Calu3 (cell line): ENCODE data around the gene NALCN. TPM values are rescaled to one million over a fixed set of nuclear protein-coding genes. Genes with fewer than 3 reads are reported as not detected.

ENCODE experiments used
- BruUV-seq: library from RNA; stranded (reverse); fragments of 400-500 nt; replicated peaks from 2 replicates; lab custom pipeline; 2021; lab: Mats Ljungman, UMichigan
- CTCF ChIA-PET: fragments of 300-600 bp; sonication (Branson Sonifier 250); formaldehyde crosslinking; loops from one replicate; lab custom pipeline; 2022; ENCODE audit warnings: antibody characterized with exemption; lab: Charles Lee
- DNase-seq: peaks from one replicate; pipeline ENCODE4 v3.0.0; 2022
- H3K27ac Mint-ChIP-seq: one replicate; pipeline ENCODE4 v1.8.0; 2022; ENCODE audit warnings: mixed read lengths; ENCODE audit not compliant: unreplicated experiment
- H3K27me3 Mint-ChIP-seq: one replicate; pipeline ENCODE4 v1.8.0; 2022; ENCODE audit warnings: mixed read lengths; ENCODE audit not compliant: unreplicated experiment
- H3K36me3 Mint-ChIP-seq: one replicate; pipeline ENCODE4 v1.8.0; 2022; ENCODE audit warnings: mild to moderate bottlenecking, moderate library complexity, mixed read lengths; ENCODE audit not compliant: insufficient read depth, unreplicated experiment
- H3K4me1 Mint-ChIP-seq: one replicate; pipeline ENCODE4 v1.8.0; 2022; ENCODE audit warnings: mild to moderate bottlenecking, low read depth, mixed read lengths; ENCODE audit not compliant: unreplicated experiment
- H3K4me3 Mint-ChIP-seq: one replicate; pipeline ENCODE4 v1.8.0; 2022; ENCODE audit warnings: mild to moderate bottlenecking, low read depth, moderate library complexity, mixed read lengths; ENCODE audit not compliant: unreplicated experiment
- H3K9me3 Mint-ChIP-seq: one replicate; pipeline ENCODE4 v1.8.0; 2022; ENCODE audit warnings: low read depth, mixed read lengths; ENCODE audit not compliant: unreplicated experiment
- CTCF ChIP-seq: fragments of 200-600 bp; IDR thresholded peaks from one replicate; pipeline ENCODE4 v1.8.0; 2022; ENCODE audit warnings: antibody characterized with exemption; ENCODE audit not compliant: unreplicated experiment
- intact Hi-C: fragments of 100-400 bp; cut with micrococcal nuclease; formaldehyde crosslinking; loops from one replicate; pipeline ENCODE4 v1.10.0; 2022; ENCODE audit not compliant: unreplicated experiment
- total RNA-seq: library from RNA; stranded (reverse); gene quantifications from 2 replicates; pipeline ENCODE4 v1.2.3, GENCODE V29; 2022

Gene NALCN
- total RNA-seq, 1 experiment from 2014 or later: 2.8 TPM

GRCh38 chr13:101179021-101179420 lies 237.3 kb downstream of the NALCN start:
- Mint-ChIP-seq H3K4me3 (no peak overlapping the region), H3K27me3 (no peaks in the 10 kb centered on the region), H3K27ac (no peak overlapping the region), H3K9me3 (no peaks in the 10 kb centered on the region), H3K4me1 (no peaks in the 10 kb centered on the region), H3K36me3 (no peaks in the 10 kb centered on the region)
- intact Hi-C loops: no loop called here
- no TSS peak for BruUV-seq
- no peak for DNase-seq
- no peak for TF ChIP-seq CTCF
- CTCF ChIA-PET: no interaction called here

GRCh38 chr13:101178406-101178805 lies 237.9 kb downstream of the NALCN start:
- no TSS peak for BruUV-seq
- H3K9me3 Mint-ChIP-seq: no peaks in the 10 kb centered on the region
- H3K4me3 Mint-ChIP-seq: no peak overlapping the region
- H3K4me1 Mint-ChIP-seq: no peaks in the 10 kb centered on the region
- no peak for DNase-seq
- CTCF ChIA-PET: no interaction called here
- no peak overlapping the region for H3K27ac Mint-ChIP-seq
- H3K27me3 Mint-ChIP-seq: no peaks in the 10 kb centered on the region
- intact Hi-C loops: no loop called here
- H3K36me3 Mint-ChIP-seq: no peaks in the 10 kb centered on the region
- no peak for TF ChIP-seq CTCF

- H3K4me1 Mint-ChIP-seq: no peaks in the 10 kb centered on the region
- no peaks in the 10 kb centered on the region for H3K9me3 Mint-ChIP-seq
- no peak overlapping the region for H3K27ac Mint-ChIP-seq
- CTCF ChIA-PET: no interaction called here
- no TSS peak for BruUV-seq
- H3K4me3 Mint-ChIP-seq: no peak overlapping the region
- DNase-seq: no peak
- TF ChIP-seq CTCF: no peak
- H3K36me3 Mint-ChIP-seq: no peaks in the 10 kb centered on the region
- no peaks in the 10 kb centered on the region for H3K27me3 Mint-ChIP-seq
- intact Hi-C loops: no loop called here
Observed at GRCh38 chr13:101170306-101170705, 246.0 kb downstream of the NALCN start.

GRCh38 chr13:101157261-101157660 lies 259.0 kb downstream of the NALCN start:
- H3K9me3 Mint-ChIP-seq: no peaks in the 10 kb centered on the region
- TF ChIP-seq CTCF: no peak
- no peak overlapping the region for H3K4me3 Mint-ChIP-seq
- H3K27me3 Mint-ChIP-seq: no peaks in the 10 kb centered on the region
- no peak for DNase-seq
- H3K27ac Mint-ChIP-seq: no peak overlapping the region
- no peaks in the 10 kb centered on the region for H3K4me1 Mint-ChIP-seq
- CTCF ChIA-PET: no interaction called here
- no peaks in the 10 kb centered on the region for H3K36me3 Mint-ChIP-seq
- intact Hi-C loops: no loop called here
- BruUV-seq: no TSS peak
